HEK293 (cell line): Measurements from ENCODE around the gene C9orf40.

Experiments used
- CTCF ChIA-PET: fragments of 350-600 bp; formaldehyde crosslinking; extraction: SDS; loops from one replicate; lab custom pipeline; 2021; ENCODE audit warnings: antibody characterized with exemption; lab: Yijun Ruan, JAX
- POLR2A ChIA-PET: fragments of 300-600 bp; formaldehyde crosslinking; extraction: SDS; loops from one replicate; lab custom pipeline; 2020; ENCODE audit warnings: antibody characterized with exemption, inconsistent platforms; lab: Yijun Ruan, JAX
- H3K27ac ChIP-seq: fragments of 200-500 bp; sonication (Bioruptor generic); 2 replicates; pipeline ENCODE4 v1.5.1; 2014; ENCODE audit warnings: low read depth, low read length, control low read depth, inconsistent platforms; ENCODE audit errors: extremely low read depth
- H3K36me3 ChIP-seq, 2 experiments: fragments of 200-500 bp in 1 of 2; sonication (Bioruptor generic) in 1 of 2; 1 replicate in 1 of 2; 2 replicates in 1 of 2; pipeline ENCODE4 v1.5.1; 2014 to 2017; ENCODE audit warnings: inconsistent platforms in 2 of 2, low read length in 2 of 2; ENCODE audit not compliant: control insufficient read depth in 2 of 2, insufficient read depth in 1 of 2
- H3K4me1 ChIP-seq: fragments of 200-500 bp; sonication (Bioruptor generic); 2 replicates; pipeline ENCODE4 v1.5.1; 2014; ENCODE audit warnings: mild to moderate bottlenecking, low read length, inconsistent platforms; ENCODE audit not compliant: control insufficient read depth, insufficient read depth
- H3K4me3 ChIP-seq: 2 replicates; pipeline ENCODE4 v1.5.1; 2011; ENCODE audit warnings: low read depth, mild to moderate bottlenecking, control low read depth, low read length, moderate library complexity
- H3K9me3 ChIP-seq: fragments of 200-500 bp; sonication (Bioruptor generic); 2 replicates; pipeline ENCODE4 v1.5.1; 2014; ENCODE audit warnings: low read depth, low read length, inconsistent platforms; ENCODE audit not compliant: control insufficient read depth, insufficient read depth
- EGR2 ChIP-seq: fragments of 450-650 bp; formaldehyde crosslinking; IDR thresholded peaks from 2 replicates; pipeline ENCODE4 v1.5.1; 2016; ENCODE audit warnings: low read depth, missing biosample characterization, missing genetic modification characterization
- GLI2 ChIP-seq: fragments of 450-650 bp; formaldehyde crosslinking; IDR thresholded peaks from 2 replicates; pipeline ENCODE4; 2017; ENCODE audit warnings: missing biosample characterization, missing genetic modification characterization, low read depth, borderline replicate concordance
- GLI4 ChIP-seq: fragments of 450-650 bp; formaldehyde crosslinking; IDR thresholded peaks from 2 replicates; pipeline ENCODE4 v1.5.1; 2016; ENCODE audit warnings: missing biosample characterization, missing genetic modification characterization
- GLIS1 ChIP-seq: fragments of 450-650 bp; formaldehyde crosslinking; IDR thresholded peaks from 2 replicates; pipeline ENCODE4 v1.5.1; 2016; ENCODE audit warnings: missing biosample characterization, missing genetic modification characterization
- HOXA7 ChIP-seq: sonication (generic); formaldehyde crosslinking; IDR thresholded peaks from 2 replicates; pipeline ENCODE4 v1.8.1; 2022; ENCODE audit warnings: missing genetic modification reagents, borderline replicate concordance
- ZNF146 ChIP-seq: fragments of 450-650 bp; formaldehyde crosslinking; IDR thresholded peaks from 2 replicates; pipeline ENCODE4 v1.5.1; 2016; ENCODE audit warnings: missing biosample characterization, missing genetic modification characterization
- ZNF175 ChIP-seq: fragments of 450-650 bp; formaldehyde crosslinking; IDR thresholded peaks from 2 replicates; pipeline ENCODE4 v1.5.1; 2016; ENCODE audit warnings: missing biosample characterization, missing genetic modification characterization
- ZNF239 ChIP-seq: fragments of 450-650 bp; formaldehyde crosslinking; IDR thresholded peaks from 2 replicates; pipeline ENCODE4 v1.5.1; 2016; ENCODE audit warnings: missing biosample characterization, missing genetic modification characterization
- ZNF248 ChIP-seq: fragments of 450-650 bp; formaldehyde crosslinking; IDR thresholded peaks from 2 replicates; pipeline ENCODE4 v1.5.1; 2017; ENCODE audit warnings: missing biosample characterization, missing genetic modification characterization
- ZNF341 ChIP-seq: fragments of 450-650 bp; formaldehyde crosslinking; IDR thresholded peaks from 2 replicates; pipeline ENCODE4; 2016; ENCODE audit warnings: low read depth, missing biosample characterization, missing genetic modification characterization
- ZNF350 ChIP-seq: fragments of 450-650 bp; formaldehyde crosslinking; IDR thresholded peaks from 2 replicates; pipeline ENCODE4 v1.5.0; 2017; ENCODE audit warnings: missing biosample characterization, mild to moderate bottlenecking, missing genetic modification characterization
- ZNF391 ChIP-seq: fragments of 450-650 bp; formaldehyde crosslinking; IDR thresholded peaks from 2 replicates; pipeline ENCODE4 v1.5.1; 2016; ENCODE audit warnings: low read depth, missing biosample characterization, missing genetic modification characterization, borderline replicate concordance
- ZNF398 ChIP-seq: fragments of 450-650 bp; formaldehyde crosslinking; IDR thresholded peaks from 2 replicates; pipeline ENCODE4 v1.5.1; 2017; ENCODE audit warnings: missing biosample characterization, missing genetic modification characterization
- ZNF416 ChIP-seq: fragments of 450-650 bp; formaldehyde crosslinking; IDR thresholded peaks from 2 replicates; pipeline ENCODE4 v1.5.1; 2016; ENCODE audit warnings: missing biosample characterization, missing genetic modification characterization
- ZNF433 ChIP-seq: fragments of 450-650 bp; formaldehyde crosslinking; IDR thresholded peaks from 2 replicates; pipeline ENCODE4 v1.5.1; 2016; ENCODE audit warnings: missing biosample characterization, missing genetic modification characterization, low read depth
- ZNF518A ChIP-seq: fragments of 450-650 bp; formaldehyde crosslinking; conservative IDR thresholded peaks from 2 replicates; pipeline ENCODE4 v1.5.1; 2016; ENCODE audit warnings: low read depth, missing biosample characterization, missing genetic modification characterization
- ZNF548 ChIP-seq: fragments of 450-650 bp; formaldehyde crosslinking; IDR thresholded peaks from 2 replicates; pipeline ENCODE4 v1.5.1; 2016; ENCODE audit warnings: missing biosample characterization, missing genetic modification characterization
- ZNF785 ChIP-seq: fragments of 450-650 bp; formaldehyde crosslinking; IDR thresholded peaks from 2 replicates; pipeline ENCODE4 v1.5.1; 2016; ENCODE audit warnings: missing biosample characterization, missing genetic modification characterization
- ZSCAN5A ChIP-seq: fragments of 450-650 bp; formaldehyde crosslinking; IDR thresholded peaks from 2 replicates; pipeline ENCODE4 v1.5.1; 2016; ENCODE audit warnings: missing biosample characterization, missing genetic modification characterization
- TF ChIP-seq, protein P1 (sequence below): fragments of 450-650 bp; formaldehyde crosslinking; IDR thresholded peaks from 2 replicates; pipeline ENCODE4 v1.5.1; 2017; ENCODE audit warnings: missing biosample characterization, mild to moderate bottlenecking, missing genetic modification characterization, moderate library complexity
- TF ChIP-seq, protein P2 (sequence below): fragments of 450-650 bp; formaldehyde crosslinking; IDR thresholded peaks from 2 replicates; pipeline ENCODE4 v1.5.1; 2017; ENCODE audit warnings: missing biosample characterization, missing genetic modification characterization
- TF ChIP-seq, protein P3 (sequence below): fragments of 450-650 bp; formaldehyde crosslinking; IDR thresholded peaks from 2 replicates; pipeline ENCODE4 v1.5.1; 2017; ENCODE audit warnings: missing biosample characterization, missing genetic modification characterization

C9orf40 gene

DNA sequence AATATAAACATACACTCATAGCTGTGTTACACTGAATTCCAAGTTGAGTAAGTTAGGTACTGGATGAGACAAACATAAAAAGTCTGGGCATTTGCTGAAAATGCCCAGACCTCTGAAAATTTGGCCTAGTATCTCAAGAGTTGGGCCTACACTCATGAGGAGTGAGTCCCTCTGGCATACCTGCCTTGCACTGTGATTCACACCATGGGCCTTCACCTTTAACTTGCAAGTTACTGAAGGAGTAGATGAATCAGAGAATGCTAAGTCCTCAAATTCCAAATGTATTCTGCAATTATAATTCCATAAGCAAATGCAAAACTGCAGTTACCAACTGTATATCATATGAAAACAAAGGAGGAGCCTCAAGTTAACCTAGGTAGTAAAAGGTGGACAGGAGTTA is 32.3 kb upstream of the C9orf40 start (continued):
- TF ChIP-seq ZNF146 (tag by site-specific recombination): no peak
- no peak for TF ChIP-seq ZNF548 (tag by site-specific recombination)
- no peak for TF ChIP-seq ZNF248 (tag by site-specific recombination)
- no peak for TF ChIP-seq GLI2
- TF ChIP-seq ZSCAN5A (tag by site-specific recombination): no peak
- no peak for TF ChIP-seq ZNF398
- no peak for TF ChIP-seq EGR2 (tag by site-specific recombination)
- no peak for TF ChIP-seq ZNF239
- TF ChIP-seq, all 188 proteins: peak for 0

- H3K4me3 ChIP-seq: no peak overlapping the region
- TF ChIP-seq GLIS1 (tag by site-specific recombination) (no peak), ZNF341 (tag by site-specific recombination) (no peak), ZNF350 (no peak), ZNF433 (tag by site-specific recombination) (no peak), ZNF391 (tag by site-specific recombination) (no peak), ZNF239 (no peak), ZNF518A (tag by site-specific recombination) (no peak), ZNF416 (tag by site-specific recombination) (no peak), ZNF785 (tag by site-specific recombination) (no peak), ZNF175 (tag by site-specific recombination) (no peak), GLI4 (tag by site-specific recombination) (no peak), HOXA7 (no peak)
- TF ChIP-seq, protein P1, sequence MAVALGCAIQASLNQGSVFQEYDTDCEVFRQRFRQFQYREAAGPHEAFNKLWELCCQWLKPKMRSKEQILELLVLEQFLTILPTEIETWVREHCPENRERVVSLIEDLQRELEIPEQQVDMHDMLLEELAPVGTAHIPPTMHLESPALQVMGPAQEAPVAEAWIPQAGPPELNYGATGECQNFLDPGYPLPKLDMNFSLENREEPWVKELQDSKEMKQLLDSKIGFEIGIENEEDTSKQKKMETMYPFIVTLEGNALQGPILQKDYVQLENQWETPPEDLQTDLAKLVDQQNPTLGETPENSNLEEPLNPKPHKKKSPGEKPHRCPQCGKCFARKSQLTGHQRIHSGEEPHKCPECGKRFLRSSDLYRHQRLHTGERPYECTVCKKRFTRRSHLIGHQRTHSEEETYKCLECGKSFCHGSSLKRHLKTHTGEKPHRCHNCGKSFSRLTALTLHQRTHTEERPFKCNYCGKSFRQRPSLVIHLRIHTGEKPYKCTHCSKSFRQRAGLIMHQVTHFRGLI (tag by site-specific recombination): no peak
- TF ChIP-seq, protein P2, sequence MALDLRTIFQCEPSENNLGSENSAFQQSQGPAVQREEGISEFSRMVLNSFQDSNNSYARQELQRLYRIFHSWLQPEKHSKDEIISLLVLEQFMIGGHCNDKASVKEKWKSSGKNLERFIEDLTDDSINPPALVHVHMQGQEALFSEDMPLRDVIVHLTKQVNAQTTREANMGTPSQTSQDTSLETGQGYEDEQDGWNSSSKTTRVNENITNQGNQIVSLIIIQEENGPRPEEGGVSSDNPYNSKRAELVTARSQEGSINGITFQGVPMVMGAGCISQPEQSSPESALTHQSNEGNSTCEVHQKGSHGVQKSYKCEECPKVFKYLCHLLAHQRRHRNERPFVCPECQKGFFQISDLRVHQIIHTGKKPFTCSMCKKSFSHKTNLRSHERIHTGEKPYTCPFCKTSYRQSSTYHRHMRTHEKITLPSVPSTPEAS (tag by site-specific recombination): no peak
- TF ChIP-seq, protein P3, sequence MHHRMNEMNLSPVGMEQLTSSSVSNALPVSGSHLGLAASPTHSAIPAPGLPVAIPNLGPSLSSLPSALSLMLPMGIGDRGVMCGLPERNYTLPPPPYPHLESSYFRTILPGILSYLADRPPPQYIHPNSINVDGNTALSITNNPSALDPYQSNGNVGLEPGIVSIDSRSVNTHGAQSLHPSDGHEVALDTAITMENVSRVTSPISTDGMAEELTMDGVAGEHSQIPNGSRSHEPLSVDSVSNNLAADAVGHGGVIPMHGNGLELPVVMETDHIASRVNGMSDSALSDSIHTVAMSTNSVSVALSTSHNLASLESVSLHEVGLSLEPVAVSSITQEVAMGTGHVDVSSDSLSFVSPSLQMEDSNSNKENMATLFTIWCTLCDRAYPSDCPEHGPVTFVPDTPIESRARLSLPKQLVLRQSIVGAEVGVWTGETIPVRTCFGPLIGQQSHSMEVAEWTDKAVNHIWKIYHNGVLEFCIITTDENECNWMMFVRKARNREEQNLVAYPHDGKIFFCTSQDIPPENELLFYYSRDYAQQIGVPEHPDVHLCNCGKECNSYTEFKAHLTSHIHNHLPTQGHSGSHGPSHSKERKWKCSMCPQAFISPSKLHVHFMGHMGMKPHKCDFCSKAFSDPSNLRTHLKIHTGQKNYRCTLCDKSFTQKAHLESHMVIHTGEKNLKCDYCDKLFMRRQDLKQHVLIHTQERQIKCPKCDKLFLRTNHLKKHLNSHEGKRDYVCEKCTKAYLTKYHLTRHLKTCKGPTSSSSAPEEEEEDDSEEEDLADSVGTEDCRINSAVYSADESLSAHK (tag by site-specific recombination): no peak
- no peak overlapping the region for H3K27ac ChIP-seq
- H3K9me3 ChIP-seq: no peaks in the 10 kb centered on the region
- CTCF ChIA-PET: no interaction called here
- H3K36me3 ChIP-seq: peaks cover 4 to 46% of the 10 kb centered on the region in 2 experiments; a peak in 2 of 3 replicates
- no peaks in the 10 kb centered on the region for H3K4me1 ChIP-seq
- POLR2A ChIA-PET: no interaction called here
These were observed 31.0 kb upstream of the C9orf40 start for GRCh38 chr9:74983709-74984108.
